Smooth muscle cell (in vitro differentiated cells): ENCODE results near the gene SEMA4C. TPM values are rescaled to one million over a fixed set of nuclear protein-coding genes. Genes with fewer than 3 reads are reported as not detected.

ENCODE experiments used
- DNase-seq: peaks from one replicate; lab custom pipeline; 2025; ENCODE audit not compliant: unreplicated experiment; lab: John Stamatoyannopoulos, UW
- H2AFZ ChIP-seq: fragments of 200-600 bp; sonication (generic); 2 replicates; pipeline ENCODE4 v1.6.0; 2016; ENCODE audit warnings: antibody characterized with exemption, low read depth, mild to moderate bottlenecking
- H3F3A ChIP-seq: fragments of 200-600 bp; sonication (generic); 2 replicates; pipeline ENCODE4 v1.6.0; 2017; ENCODE audit warnings: antibody characterized with exemption, low read depth
- H3K27ac ChIP-seq: fragments of 200-600 bp; sonication (generic); 2 replicates; pipeline ENCODE4 v1.5.1; 2016; ENCODE audit warnings: low read depth, mild to moderate bottlenecking
- H3K27me3 ChIP-seq: fragments of 200-600 bp; sonication (generic); 2 replicates; pipeline ENCODE4 v1.6.1; 2016; ENCODE audit warnings: low read depth, mild to moderate bottlenecking
- H3K36me3 ChIP-seq: fragments of 200-600 bp; sonication (generic); 2 replicates; pipeline ENCODE4 v1.5.1; 2016; ENCODE audit warnings: low read depth
- H3K4me1 ChIP-seq: fragments of 200-600 bp; sonication (generic); 2 replicates; pipeline ENCODE4 v1.5.1; 2016; ENCODE audit warnings: low read depth
- H3K4me2 ChIP-seq: fragments of 200-600 bp; sonication (generic); 2 replicates; pipeline ENCODE4 v1.6.0; 2016; ENCODE audit warnings: mild to moderate bottlenecking
- H3K4me3 ChIP-seq: fragments of 200-600 bp; sonication (generic); 2 replicates; pipeline ENCODE4 v1.5.1; 2016; ENCODE audit warnings: mild to moderate bottlenecking
- H3K79me2 ChIP-seq: fragments of 200-600 bp; sonication (generic); 2 replicates; pipeline ENCODE4 v1.6.0; 2016; ENCODE audit warnings: low read depth, mild to moderate bottlenecking
- H3K9ac ChIP-seq: fragments of 200-600 bp; sonication (generic); 2 replicates; pipeline ENCODE4 v1.6.0; 2016; ENCODE audit warnings: low read depth
- H3K9me3 ChIP-seq: fragments of 200-600 bp; sonication (generic); replicated peaks from 2 replicates; pipeline ENCODE4 v1.5.1; 2016; ENCODE audit warnings: low read depth
- H4K20me1 ChIP-seq: fragments of 200-600 bp; sonication (generic); 2 replicates; pipeline ENCODE4 v1.6.0; 2016; ENCODE audit warnings: low read depth
- CTCF ChIP-seq: fragments of 200-600 bp; sonication (generic); IDR thresholded peaks from 2 replicates; pipeline ENCODE4 v1.5.1; 2017; ENCODE audit warnings: borderline replicate concordance, mild to moderate bottlenecking, antibody characterized with exemption; ENCODE audit not compliant: insufficient read depth, poor library complexity, severe bottlenecking
- WGBS: methylation state at CpG from one replicate; pipeline ENCODE4 v1.1.7; 2016; ENCODE audit warnings: low lambda C conversion rate; 5-methylcytosine and 5-hydroxymethylcytosine counted together
- polyA plus RNA-seq: library from polyadenylated mRNA; unstranded; fragments of >200 nt; fragmentation: Nextera tagmentation; extraction: Ambion mirVana; gene quantifications from 2 replicates; pipeline ENCODE4 v1.2.1, GENCODE V29; 2016
- total RNA-seq: library from RNA; depleted of rRNA; stranded (reverse); fragments of >200 nt; gene quantifications from 2 replicates; pipeline ENCODE4 v1.2.3, GENCODE V29; 2014

The SEMA4C gene
- total and polyA plus RNA-seq, 2 experiments from 2014 or later = 40.7 to 41.0 TPM

- Histone ChIP-seq H3K4me1 (peaks cover 16% of the 10 kb centered on the region), H3K9me3 (no peaks in the 10 kb centered on the region), H3K4me3 (no peak overlapping the region), H3K36me3 (no peaks in the 10 kb centered on the region), H4K20me1 (no peaks in the 10 kb centered on the region), H3K79me2 (no peaks in the 10 kb centered on the region), H3K27ac (no peak overlapping the region), H2AFZ (no peak overlapping the region), H3K9ac (no peak overlapping the region), H3F3A (peaks cover 12% of the 10 kb centered on the region), H3K27me3 (no peaks in the 10 kb centered on the region), H3K4me2 (no peak overlapping the region)
- TF ChIP-seq CTCF = no peak
- WGBS = 92% methylated on average over 19 of the region's 20 CpGs
- no peak for DNase-seq
Observed at GRCh38 chr2:96913398-96914202, 43.7 kb upstream of the SEMA4C start.

- Histone ChIP-seq H2AFZ (peak overlapping the region; percentile 57), H4K20me1 (no peaks in the 10 kb centered on the region), H3K4me3 (no peak overlapping the region), H3K4me2 (no peak overlapping the region), H3F3A (peaks cover 7% of the 10 kb centered on the region), H3K9ac (no peak overlapping the region), H3K36me3 (no peaks in the 10 kb centered on the region), H3K79me2 (no peaks in the 10 kb centered on the region), H3K9me3 (no peaks in the 10 kb centered on the region), H3K27ac (no peak overlapping the region), H3K4me1 (peaks cover 11% of the 10 kb centered on the region), H3K27me3 (no peaks in the 10 kb centered on the region)
- 77% methylated on average over 5 of the region's 5 CpGs for WGBS
- no peak for DNase-seq
- no peak for TF ChIP-seq CTCF
Observed at GRCh38 chr2:96913117-96913397, 43.2 kb upstream of the SEMA4C start.

- Histone ChIP-seq H3K79me2 (no peaks in the 10 kb centered on the region), H3K36me3 (no peaks in the 10 kb centered on the region), H3K9ac (no peak overlapping the region), H3K4me3 (no peak overlapping the region), H3F3A (peaks cover 1% of the 10 kb centered on the region), H4K20me1 (no peaks in the 10 kb centered on the region), H3K4me1 (peaks cover 11% of the 10 kb centered on the region), H3K9me3 (no peaks in the 10 kb centered on the region), H2AFZ (peak overlapping the region; percentile 57), H3K27ac (no peak overlapping the region), H3K27me3 (no peaks in the 10 kb centered on the region), H3K4me2 (no peak overlapping the region)
- DNase-seq = no peak
- TF ChIP-seq CTCF = no peak
- WGBS = 75% methylated on average over 20 of the region's 22 CpGs
Observed at GRCh38 chr2:96912346-96913116, 42.7 kb upstream of the SEMA4C start.
